GM06990 (cell line): ENCODE data around the gene PPARD.

Source experiments
- DNase-seq: peaks from one replicate; pipeline ENCODE4 v3.0.0-alpha.2; 2011; ENCODE audit not compliant: insufficient read length; ENCODE audit errors: extremely low read depth
- H3K27me3 ChIP-seq: replicated peaks from 2 replicates; pipeline ENCODE4 v1.6.0; 2011; ENCODE audit warnings: low read length; ENCODE audit not compliant: control insufficient read depth, insufficient read depth
- H3K36me3 ChIP-seq: 2 replicates; pipeline ENCODE4 v1.5.1; 2011; ENCODE audit warnings: low read length; ENCODE audit not compliant: control insufficient read depth, insufficient read depth
- H3K4me3 ChIP-seq: replicated peaks from 2 replicates; pipeline ENCODE4 v1.5.1; 2011; ENCODE audit warnings: low read depth, mild to moderate bottlenecking, control low read depth, low read length
- TF ChIP-seq, protein P1 (sequence below): IDR thresholded peaks from 2 replicates; pipeline ENCODE4 v1.5.1; 2011; ENCODE audit warnings: low read length, control low read depth, mild to moderate bottlenecking, inconsistent platforms; ENCODE audit not compliant: insufficient read depth, poor library complexity, severe bottlenecking

PPARD gene

GRCh38 chr6:35342258-35343091 lies at the start of gene PPARD:
Gene PPARD (plus strand): TSS chr6:35342558. CDS start chr6:35411088, 68,530 bp downstream.
- Histone ChIP-seq H3K4me3 (peak within 1 kb of the TSS; percentile 93), H3K27me3 (no peaks in the 10 kb centered on the region), H3K36me3 (peaks cover 4% of the 10 kb centered on the region)
- DNase-seq, result peak; percentile 95
- TF ChIP-seq, protein P1, sequence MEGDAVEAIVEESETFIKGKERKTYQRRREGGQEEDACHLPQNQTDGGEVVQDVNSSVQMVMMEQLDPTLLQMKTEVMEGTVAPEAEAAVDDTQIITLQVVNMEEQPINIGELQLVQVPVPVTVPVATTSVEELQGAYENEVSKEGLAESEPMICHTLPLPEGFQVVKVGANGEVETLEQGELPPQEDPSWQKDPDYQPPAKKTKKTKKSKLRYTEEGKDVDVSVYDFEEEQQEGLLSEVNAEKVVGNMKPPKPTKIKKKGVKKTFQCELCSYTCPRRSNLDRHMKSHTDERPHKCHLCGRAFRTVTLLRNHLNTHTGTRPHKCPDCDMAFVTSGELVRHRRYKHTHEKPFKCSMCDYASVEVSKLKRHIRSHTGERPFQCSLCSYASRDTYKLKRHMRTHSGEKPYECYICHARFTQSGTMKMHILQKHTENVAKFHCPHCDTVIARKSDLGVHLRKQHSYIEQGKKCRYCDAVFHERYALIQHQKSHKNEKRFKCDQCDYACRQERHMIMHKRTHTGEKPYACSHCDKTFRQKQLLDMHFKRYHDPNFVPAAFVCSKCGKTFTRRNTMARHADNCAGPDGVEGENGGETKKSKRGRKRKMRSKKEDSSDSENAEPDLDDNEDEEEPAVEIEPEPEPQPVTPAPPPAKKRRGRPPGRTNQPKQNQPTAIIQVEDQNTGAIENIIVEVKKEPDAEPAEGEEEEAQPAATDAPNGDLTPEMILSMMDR, result peak; percentile 98

GRCh38 chr6:35293681-35294080 lies 48.7 kb upstream of the PPARD start:
- H3K4me3 ChIP-seq, result no peak overlapping the region
- H3K27me3 ChIP-seq, result no peaks in the 10 kb centered on the region
- no peak for DNase-seq
- TF ChIP-seq, protein P1, result no peak
- peaks cover 27% of the 10 kb centered on the region for H3K36me3 ChIP-seq

DNA sequence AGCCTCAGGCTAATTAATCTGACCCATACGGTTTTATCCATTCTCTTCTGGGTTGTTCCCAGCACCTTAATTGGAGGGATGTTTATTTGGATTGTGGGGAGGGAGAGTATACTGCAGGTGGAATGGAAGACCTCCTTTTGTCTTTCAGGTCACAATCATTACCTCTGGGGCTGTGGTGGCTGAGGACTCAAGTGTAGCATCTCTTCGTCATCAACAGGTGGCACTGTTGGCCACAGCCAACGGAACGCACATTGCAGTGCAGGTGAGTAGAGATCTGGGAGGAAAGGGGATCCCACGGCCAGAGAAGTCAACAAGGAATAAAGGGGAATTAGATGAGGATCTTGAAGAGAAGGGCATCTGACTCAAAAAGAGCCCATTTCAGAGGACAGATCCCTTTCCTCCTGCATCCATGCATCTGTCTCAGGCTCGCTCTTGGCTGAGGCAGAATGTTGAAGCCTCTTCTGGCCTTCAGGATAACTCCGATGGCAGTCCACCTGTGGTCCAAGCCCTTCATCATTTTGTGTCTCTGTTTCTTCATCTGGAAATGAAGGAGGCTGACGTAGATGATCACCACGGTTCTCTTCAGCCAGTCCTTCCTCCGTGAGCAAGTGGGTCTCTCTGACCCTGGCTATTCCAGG lies 47.9 kb upstream of the PPARD start:
- TF ChIP-seq, protein P1, result peak; percentile 76
- Histone ChIP-seq H3K27me3 (no peaks in the 10 kb centered on the region), H3K4me3 (no peak overlapping the region), H3K36me3 (peaks cover 26% of the 10 kb centered on the region)
- no peak for DNase-seq

GRCh38 chr6:35295036-35295435 lies 47.3 kb upstream of the PPARD start:
- TF ChIP-seq, protein P1, result no peak
- peaks cover 24% of the 10 kb centered on the region for H3K36me3 ChIP-seq
- H3K27me3 ChIP-seq, result no peaks in the 10 kb centered on the region
- DNase-seq, result no peak
- no peak overlapping the region for H3K4me3 ChIP-seq

DNA sequence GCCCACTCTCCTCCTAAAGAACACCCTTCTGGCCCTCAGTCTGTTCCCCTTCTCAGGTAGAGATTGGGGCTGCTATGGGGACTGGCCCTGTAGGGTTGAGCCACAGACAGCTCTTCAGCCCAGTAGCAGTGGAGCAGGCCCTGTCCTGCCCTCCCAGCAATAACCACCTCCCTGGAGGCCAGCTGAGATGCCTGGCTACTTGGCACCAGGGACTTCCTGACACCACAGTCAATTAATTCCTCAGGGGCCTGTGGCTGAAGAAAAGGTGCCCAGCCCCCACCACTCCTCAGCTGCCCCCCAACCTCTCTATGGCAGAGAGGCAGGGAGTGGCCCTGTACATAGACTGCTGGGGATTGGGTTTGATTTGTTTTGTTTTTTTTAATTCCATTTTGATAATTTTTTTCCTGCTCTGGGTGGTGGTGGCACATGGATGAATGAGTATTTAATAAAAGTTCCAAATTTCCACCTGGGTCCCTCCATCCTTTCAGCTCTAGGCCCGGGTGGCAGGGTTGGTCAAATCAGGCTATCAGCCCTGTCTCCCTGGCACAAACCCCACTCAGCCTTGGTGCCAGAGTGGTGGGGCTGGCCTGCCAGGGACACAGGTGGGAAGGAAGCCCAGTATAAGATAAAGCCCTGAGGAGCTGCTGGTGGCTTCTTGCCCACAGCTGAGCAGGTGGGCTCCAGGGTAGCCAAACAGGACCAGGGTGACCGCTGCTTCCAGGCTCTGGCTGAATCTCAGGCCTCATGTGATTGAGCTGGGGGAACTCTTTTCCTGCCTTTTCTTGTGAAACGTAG lies 46.6 kb upstream of the PPARD start:
- H3K36me3 ChIP-seq, result peaks cover 22% of the 10 kb centered on the region
- no peaks in the 10 kb centered on the region for H3K27me3 ChIP-seq
- TF ChIP-seq, protein P1, result no peak
- DNase-seq, result no peak
- no peak overlapping the region for H3K4me3 ChIP-seq
